OCI-LY7 (cell line): ENCODE measurements around the gene FHIT.

ENCODE experiments used
- CTCF ChIP-seq: fragments of 200-600 bp; sonication (generic); conservative IDR thresholded peaks from 2 replicates; pipeline ENCODE4 v1.5.1; 2014; ENCODE audit warnings: mild to moderate bottlenecking, antibody characterized with exemption, low read length, moderate library complexity, mixed read lengths
- EZH2phosphoT487 ChIP-seq: fragments of 200-600 bp; sonication (generic); IDR thresholded peaks from 2 replicates; pipeline ENCODE4 v1.6.1; 2018; ENCODE audit warnings: low read depth, borderline replicate concordance, mild to moderate bottlenecking, mixed run types, antibody characterized with exemption, low read length, moderate library complexity, mixed read lengths

DNA sequence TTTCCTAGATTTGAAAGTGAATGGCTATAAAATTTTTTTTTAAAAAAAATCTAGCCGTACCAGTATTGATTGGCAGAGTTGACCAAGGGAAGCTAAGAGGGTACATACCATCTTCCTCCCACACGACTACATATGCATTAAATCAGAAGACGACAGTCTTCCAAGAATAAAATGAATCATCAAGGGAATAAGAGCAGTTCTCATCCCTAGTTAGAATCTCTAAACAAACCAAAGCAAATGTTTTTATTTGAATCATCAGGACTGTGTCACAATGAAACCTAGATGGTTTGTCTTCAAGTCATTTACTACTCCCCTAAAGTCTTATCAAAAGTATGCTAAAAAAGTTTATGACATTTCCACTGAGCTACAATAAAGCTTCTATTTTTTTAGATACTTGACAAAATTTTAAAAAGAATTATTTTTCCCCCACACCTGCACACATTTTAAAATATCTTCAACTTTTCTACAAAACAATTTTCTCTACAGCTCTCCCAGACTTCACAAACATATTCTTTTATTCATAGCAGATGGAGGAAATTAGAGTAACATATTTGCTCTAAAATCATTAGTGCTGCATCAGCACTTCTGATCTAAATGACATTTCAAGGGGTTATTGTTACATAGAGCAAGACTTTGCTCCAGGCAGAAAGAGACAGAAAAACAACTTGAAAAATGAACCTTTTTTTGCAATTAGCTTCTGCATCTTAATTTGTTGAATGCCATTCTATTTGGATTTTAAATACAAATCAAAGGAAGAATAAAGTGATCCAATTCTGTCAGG, 547.1 kb downstream of the FHIT start:
- no peak for TF ChIP-seq CTCF
- no peak for TF ChIP-seq EZH2phosphoT487
